ENCODE measurements around the gene TMEM131.
"Not testable (repeated sequence)": the region's sequence is repeated elsewhere in the genome, so short reads cannot be mapped to it uniquely, and the experiment has no call there.

Gene TMEM131

GRCh38 chr2:97995734-97996624 lies at the start of gene TMEM131:
TMEM131 (minus strand) TSS chr2:97995948; CDS start chr2:97995662, 286 bp downstream.
- peak; percentile 89 for DNase-seq

- not testable (repeated sequence) for DNase-seq
Measured at GRCh38 chr2:98044730-98045129, 49.0 kb upstream of the TMEM131 start.

- DNase-seq: no peak
Measured at GRCh38 chr2:98043101-98043500, 47.4 kb upstream of the TMEM131 start.

GRCh38 chr2:98040331-98040939 lies 44.7 kb upstream of the TMEM131 start:
- DNase-seq: no peak

- DNase-seq: no peak
Measured at GRCh38 chr2:98039085-98039756, 43.5 kb upstream of the TMEM131 start.

- DNase-seq: no peak
Measured at GRCh38 chr2:98037666-98038336, 42.1 kb upstream of the TMEM131 start.

GRCh38 chr2:98037206-98037605 lies 41.5 kb upstream of the TMEM131 start:
- DNase-seq: no peak

- DNase-seq: no peak
Measured at GRCh38 chr2:98036349-98037000, 40.7 kb upstream of the TMEM131 start.

- no peak for DNase-seq
Measured at GRCh38 chr2:98034745-98035144, 39.0 kb upstream of the TMEM131 start.

GRCh38 chr2:98032086-98032485 lies 36.3 kb upstream of the TMEM131 start:
- DNase-seq: no peak

- DNase-seq: no peak
Measured at GRCh38 chr2:98029718-98030222, 34.0 kb upstream of the TMEM131 start.

- DNase-seq: no peak
Measured at GRCh38 chr2:98028931-98029717, 33.4 kb upstream of the TMEM131 start.

GRCh38 chr2:98028101-98028561 lies 32.4 kb upstream of the TMEM131 start:
- DNase-seq: no peak

- DNase-seq: no peak
Measured at GRCh38 chr2:98027538-98027937, 31.8 kb upstream of the TMEM131 start.

GRCh38 chr2:98026927-98027522 lies 31.3 kb upstream of the TMEM131 start:
- DNase-seq: no peak

GRCh38 chr2:98026292-98026691 lies 30.5 kb upstream of the TMEM131 start:
- DNase-seq: no peak

GRCh38 chr2:98025481-98026037 lies 29.8 kb upstream of the TMEM131 start:
- no peak for DNase-seq

- DNase-seq: not testable (repeated sequence)
Measured at GRCh38 chr2:98022067-98022466, 26.3 kb upstream of the TMEM131 start.

GRCh38 chr2:98020992-98021713 lies 25.4 kb upstream of the TMEM131 start:
- DNase-seq: no peak

GRCh38 chr2:98020516-98020915 lies 24.8 kb upstream of the TMEM131 start:
- no peak for DNase-seq
